Measurements from ENCODE around the gene POU4F3. TPM values are rescaled to one million over a fixed set of nuclear protein-coding genes. Genes with fewer than 3 reads are reported as not detected.

The POU4F3 gene
- total RNA-seq, 4 donors from 2014 or later: not detected

DNA sequence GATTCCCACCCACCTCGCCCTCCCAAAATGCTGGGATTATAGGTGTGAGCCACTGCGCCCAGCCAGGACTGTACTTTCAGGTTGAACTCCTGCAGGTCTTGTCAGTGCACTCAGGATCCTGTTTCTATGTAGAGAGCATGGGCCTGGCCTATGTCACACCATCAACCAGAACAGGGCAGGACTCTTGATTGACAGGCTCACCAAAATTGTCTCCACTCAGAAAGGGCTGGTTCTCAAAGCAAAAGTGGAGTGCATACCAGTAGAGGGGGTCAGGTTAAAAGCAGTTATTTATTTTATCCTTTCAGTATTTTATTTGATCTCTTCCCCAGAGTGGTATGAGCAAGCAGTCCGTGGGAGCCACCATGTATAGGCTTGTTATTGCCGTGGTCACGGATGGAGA, 27.4 kb upstream of the POU4F3 start:
- Histone ChIP-seq H3K4me3 (no peak overlapping the region), H3K9me3 (no peaks in the 10 kb centered on the region), H3K27ac (no peak overlapping the region), H3K4me1 (no peaks in the 10 kb centered on the region), H3K27me3 (no peaks in the 10 kb centered on the region), H3K36me3 (no peaks in the 10 kb centered on the region)
- ATAC-seq: no peak
- TF ChIP-seq POLR2A (IDR thresholded peaks at IDR 0.05): no peak
- no peak for TF ChIP-seq EP300 (IDR thresholded peaks at IDR 0.05)
- WGBS, 2 donors (ENCODE audit: low coverage in 1 of 2): 74 to 75% methylated on average over 1 to 3 of the region's 5 CpGs

DNA sequence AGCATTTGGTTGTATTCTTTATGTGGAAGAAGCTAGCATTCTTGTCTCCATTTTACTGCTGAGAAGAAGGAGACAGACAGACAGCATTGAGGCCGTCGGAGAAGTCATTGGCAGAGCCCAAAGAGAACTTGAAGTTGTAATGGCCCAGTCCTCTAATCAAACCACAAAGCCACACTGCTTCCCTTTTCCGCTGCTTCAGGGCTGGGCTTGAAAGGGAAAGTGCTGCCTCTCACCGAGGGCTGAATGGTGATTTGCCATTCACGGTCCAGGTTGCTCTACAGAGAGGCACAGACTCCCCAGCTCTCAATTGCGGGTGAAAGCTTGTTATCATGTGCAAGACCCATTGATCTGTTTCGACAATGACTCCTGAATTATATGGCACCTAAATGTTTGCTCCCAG, 25.6 kb upstream of the POU4F3 start:
- Histone ChIP-seq H3K36me3 (no peaks in the 10 kb centered on the region), H3K4me1 (no peaks in the 10 kb centered on the region), H3K4me3 (no peak overlapping the region), H3K27me3 (no peaks in the 10 kb centered on the region), H3K27ac (no peak overlapping the region), H3K9me3 (no peaks in the 10 kb centered on the region)
- ATAC-seq: no peak
- TF ChIP-seq POLR2A (IDR thresholded peaks at IDR 0.05) (no peak), EP300 (IDR thresholded peaks at IDR 0.05) (no peak), POLR2AphosphoS5 (IDR thresholded peaks at IDR 0.05) (no peak)
- TF ChIP-seq, protein P1, sequence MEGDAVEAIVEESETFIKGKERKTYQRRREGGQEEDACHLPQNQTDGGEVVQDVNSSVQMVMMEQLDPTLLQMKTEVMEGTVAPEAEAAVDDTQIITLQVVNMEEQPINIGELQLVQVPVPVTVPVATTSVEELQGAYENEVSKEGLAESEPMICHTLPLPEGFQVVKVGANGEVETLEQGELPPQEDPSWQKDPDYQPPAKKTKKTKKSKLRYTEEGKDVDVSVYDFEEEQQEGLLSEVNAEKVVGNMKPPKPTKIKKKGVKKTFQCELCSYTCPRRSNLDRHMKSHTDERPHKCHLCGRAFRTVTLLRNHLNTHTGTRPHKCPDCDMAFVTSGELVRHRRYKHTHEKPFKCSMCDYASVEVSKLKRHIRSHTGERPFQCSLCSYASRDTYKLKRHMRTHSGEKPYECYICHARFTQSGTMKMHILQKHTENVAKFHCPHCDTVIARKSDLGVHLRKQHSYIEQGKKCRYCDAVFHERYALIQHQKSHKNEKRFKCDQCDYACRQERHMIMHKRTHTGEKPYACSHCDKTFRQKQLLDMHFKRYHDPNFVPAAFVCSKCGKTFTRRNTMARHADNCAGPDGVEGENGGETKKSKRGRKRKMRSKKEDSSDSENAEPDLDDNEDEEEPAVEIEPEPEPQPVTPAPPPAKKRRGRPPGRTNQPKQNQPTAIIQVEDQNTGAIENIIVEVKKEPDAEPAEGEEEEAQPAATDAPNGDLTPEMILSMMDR (IDR thresholded peaks at IDR 0.05): no peak
- 28 to 50% methylated on average over 3 to 7 of the region's 7 CpGs for WGBS, 2 donors (ENCODE audit: low coverage in 1 of 2)

- 78 to 100% methylated on average over 1 of the region's 1 CpG for WGBS, 2 donors (ENCODE audit: low coverage in 1 of 2)
These were observed 17.1 kb upstream of the POU4F3 start for GRCh38 chr5:146321571-146321970.

DNA sequence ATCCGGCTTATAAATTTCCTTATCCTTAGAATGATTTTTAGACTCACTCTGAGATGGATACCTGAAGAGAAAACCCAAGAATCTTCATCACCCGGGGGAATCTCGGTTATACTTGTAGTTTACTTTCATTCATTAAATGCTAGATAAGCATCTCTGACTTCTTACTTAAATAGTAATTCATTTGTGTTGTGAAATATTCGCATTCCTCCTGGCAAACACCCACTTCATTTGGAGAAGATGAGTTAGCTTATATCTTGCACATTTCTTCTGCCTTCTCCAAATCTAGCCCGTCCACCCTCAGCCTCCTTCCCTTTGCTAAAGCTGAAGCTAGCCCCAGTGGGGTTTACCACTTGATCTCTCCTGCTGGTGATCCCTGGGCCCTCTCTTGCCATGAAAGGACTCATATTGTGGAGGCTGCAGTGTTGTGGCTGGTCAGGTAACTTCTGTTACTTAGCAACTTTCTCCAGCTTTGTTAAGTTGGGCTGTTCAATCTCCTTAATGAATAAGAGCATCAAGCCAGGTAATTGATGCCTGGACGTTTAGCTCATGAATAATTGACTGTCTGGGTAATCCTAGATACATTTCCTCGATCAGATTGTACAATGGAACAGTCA, 11.3 kb upstream of the POU4F3 start:
- no peaks in the 10 kb centered on the region for H3K9me3 ChIP-seq
- no peak overlapping the region for H3K4me3 ChIP-seq
- WGBS, 2 donors (ENCODE audit: low coverage in 1 of 2): 66% methylated on average over 7 of the region's 7 CpGs
- ATAC-seq: no peak
- H3K4me1 ChIP-seq: no peaks in the 10 kb centered on the region
- H3K27me3 ChIP-seq: peaks cover 33% of the 10 kb centered on the region
- TF ChIP-seq POLR2AphosphoS5 (IDR thresholded peaks at IDR 0.05) (no peak), POLR2A (IDR thresholded peaks at IDR 0.05) (no peak), EP300 (IDR thresholded peaks at IDR 0.05) (no peak)
- TF ChIP-seq, protein P1 (IDR thresholded peaks at IDR 0.05): no peak
- H3K36me3 ChIP-seq: no peaks in the 10 kb centered on the region
- no peak overlapping the region for H3K27ac ChIP-seq

More at GRCh38 chr5:146321571-146321970, 17.1 kb upstream of the POU4F3 start:
- ATAC-seq: no peak
- Histone ChIP-seq H3K9me3 (peaks cover 0 to 10% (median 0%) of the 10 kb centered on the region in 3 donors), H3K4me3 (no peak overlapping the region), H3K4me1 (no peaks in the 10 kb centered on the region), H3K27me3 (no peaks in the 10 kb centered on the region), H3K27ac (no peak overlapping the region), H3K36me3 (no peaks in the 10 kb centered on the region)
- no peak for TF ChIP-seq POLR2AphosphoS5 (IDR thresholded peaks at IDR 0.05)
- no peak for TF ChIP-seq POLR2A (IDR thresholded peaks at IDR 0.05)
- TF ChIP-seq EP300 (IDR thresholded peaks at IDR 0.05): no peak
- TF ChIP-seq, protein P1 (IDR thresholded peaks at IDR 0.05): no peak

DNA sequence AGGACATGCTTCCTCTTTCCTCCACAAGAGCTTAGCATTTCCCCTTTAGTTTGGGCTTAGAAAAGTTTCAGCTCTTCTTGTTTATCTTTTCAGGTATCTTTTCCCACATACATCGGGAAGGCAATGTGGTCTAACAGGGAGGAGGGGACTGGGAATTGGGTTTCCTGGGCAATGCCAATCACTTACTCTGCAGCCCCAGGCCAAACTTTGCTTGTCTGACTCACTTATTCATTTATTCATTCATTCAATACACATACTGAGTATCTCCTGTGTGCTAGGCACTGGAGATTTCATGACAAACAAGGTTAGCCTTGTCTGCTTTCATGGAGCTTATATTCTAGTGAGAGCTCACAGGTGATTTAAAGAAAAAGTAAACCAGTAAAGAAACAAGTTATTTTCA, 10.7 kb upstream of the POU4F3 start:
- H3K36me3 ChIP-seq: no peaks in the 10 kb centered on the region
- peaks cover 35% of the 10 kb centered on the region for H3K27me3 ChIP-seq
- H3K4me1 ChIP-seq: no peaks in the 10 kb centered on the region
- 38 to 67% methylated on average over 1 of the region's 1 CpG for WGBS, 2 donors (ENCODE audit: low coverage in 1 of 2)
- H3K4me3 ChIP-seq: no peak overlapping the region
- H3K9me3 ChIP-seq: no peaks in the 10 kb centered on the region
- no peak for ATAC-seq
- TF ChIP-seq POLR2AphosphoS5 (IDR thresholded peaks at IDR 0.05): no peak
- TF ChIP-seq EP300 (IDR thresholded peaks at IDR 0.05): no peak
- no peak for TF ChIP-seq POLR2A (IDR thresholded peaks at IDR 0.05)
- TF ChIP-seq, protein P1 (IDR thresholded peaks at IDR 0.05): no peak
- H3K27ac ChIP-seq: no peak overlapping the region
